H1 (cell line): ENCODE data around the gene SRRM4. TPM values are rescaled to one million over a fixed set of nuclear protein-coding genes. Genes with fewer than 3 reads are reported as not detected.
A peak's percentile ranks its signal among the peaks of the same experiment; 100 is the strongest.

Experiments used
- ASH2L ChIP-seq: fragments of 200-600, 300-600 bp; sonication (generic); IDR thresholded peaks from one replicate; pipeline ENCODE4 v1.7.1; 2017; ENCODE audit warnings: low read length
- BCL11A ChIP-seq, 2 experiments: IDR thresholded peaks; one replicate each; pipeline ENCODE4 v1.6.1; 2011; ENCODE audit warnings: low read depth in 2 of 2, low read length in 2 of 2, mild to moderate bottlenecking in 2 of 2
- BRCA1 ChIP-seq: IDR thresholded peaks from 2 replicates; pipeline ENCODE4 v1.6.1; 2012; ENCODE audit warnings: low read depth, low read length, improper control_type of control experiment
- CBX5 ChIP-seq: fragments of 300-800, 300-1000 bp; sonication (generic); IDR thresholded peaks from 2 replicates; pipeline ENCODE4 v1.7.1; 2016; ENCODE audit warnings: antibody characterized with exemption, low read length, low read depth
- CBX8 ChIP-seq: fragments of 300-800, 300-1000 bp; sonication (generic); IDR thresholded peaks from 2 replicates; pipeline ENCODE4 v1.7.1; 2016; ENCODE audit warnings: low read depth, low read length, borderline replicate concordance
- CEBPB ChIP-seq: IDR thresholded peaks from 2 replicates; pipeline ENCODE4 v1.6.1; 2012; ENCODE audit warnings: low read depth, low read length
- CREB1 ChIP-seq: IDR thresholded peaks from 2 replicates; pipeline ENCODE4 v1.6.1; 2012; ENCODE audit warnings: inconsistent platforms
- EZH2 ChIP-seq: fragments of 200-600 bp; sonication (generic); IDR thresholded peaks from 2 replicates; pipeline ENCODE4 v1.7.1; 2012; ENCODE audit warnings: low read depth, mild to moderate bottlenecking, moderate library complexity, low read length, inconsistent platforms; ENCODE audit not compliant: severe bottlenecking
- GABPA ChIP-seq: IDR thresholded peaks from 2 replicates; pipeline ENCODE4 v1.6.1; 2011; ENCODE audit warnings: mild to moderate bottlenecking, low read length, moderate library complexity, borderline replicate concordance; ENCODE audit not compliant: insufficient read depth
- GTF2F1 ChIP-seq: IDR thresholded peaks from 2 replicates; pipeline ENCODE4 v1.6.1; 2012; ENCODE audit warnings: low read depth, low read length, improper control_type of control experiment, borderline replicate concordance
- KDM1A ChIP-seq: fragments of 200-600, 300-600 bp; sonication (generic); IDR thresholded peaks from 2 replicates; pipeline ENCODE4 v1.7.1; 2016; ENCODE audit warnings: mild to moderate bottlenecking, low read length, borderline replicate concordance
- NANOG ChIP-seq: IDR thresholded peaks from 2 replicates; pipeline ENCODE4 v1.6.1; 2011; ENCODE audit warnings: low read length, low read depth, mild to moderate bottlenecking, inconsistent platforms; ENCODE audit not compliant: insufficient read depth, poor library complexity, severe bottlenecking
- NRF1 ChIP-seq: IDR thresholded peaks from 2 replicates; pipeline ENCODE4 v1.6.1; 2011; ENCODE audit warnings: mild to moderate bottlenecking, low read depth, low read length, improper control_type of control experiment
- RAD21 ChIP-seq, 2 experiments: IDR thresholded peaks in 1 of 2; conservative IDR thresholded peaks in 1 of 2; 2 replicates each; pipeline ENCODE4 v1.6.1; 2011; ENCODE audit warnings: low read depth in 2 of 2, low read length in 2 of 2, improper control_type of control experiment in 1 of 2, inconsistent platforms in 1 of 2, mild to moderate bottlenecking in 1 of 2, moderate library complexity in 1 of 2
- RBBP5 ChIP-seq: IDR thresholded peaks from 2 replicates; pipeline ENCODE4 v1.7.1; 2012; ENCODE audit warnings: low read depth, mild to moderate bottlenecking, inconsistent platforms, low read length, moderate library complexity, borderline replicate concordance
- RNF2 ChIP-seq: fragments of 200-900, 300-1000 bp; sonication (generic); IDR thresholded peaks from 2 replicates; pipeline ENCODE4 v1.7.1; 2016; ENCODE audit warnings: borderline replicate concordance, low read depth, mild to moderate bottlenecking, antibody characterized with exemption, low read length; ENCODE audit not compliant: poor library complexity, severe bottlenecking; ENCODE audit errors: missing control alignments
- SP2 ChIP-seq: IDR thresholded peaks from 2 replicates; pipeline ENCODE4 v1.6.1; 2012; ENCODE audit warnings: mild to moderate bottlenecking, low read length, inconsistent platforms
- SP4 ChIP-seq: IDR thresholded peaks from 2 replicates; pipeline ENCODE4 v1.6.1; 2012; ENCODE audit warnings: low read length, inconsistent platforms
- TBP ChIP-seq: IDR thresholded peaks from 2 replicates; pipeline ENCODE4 v1.6.1; 2011; ENCODE audit warnings: low read depth, low read length, improper control_type of control experiment
- TCF12 ChIP-seq: IDR thresholded peaks from 2 replicates; pipeline ENCODE4 v1.6.1; 2011; ENCODE audit warnings: low read depth, mild to moderate bottlenecking, low read length
- TEAD4 ChIP-seq: IDR thresholded peaks from 2 replicates; pipeline ENCODE4 v1.6.1; 2012; ENCODE audit warnings: low read depth, low read length, inconsistent platforms, mixed read lengths
- USF2 ChIP-seq: IDR thresholded peaks from 2 replicates; pipeline ENCODE4 v1.6.1; 2011; ENCODE audit warnings: low read length, improper control_type of control experiment
- YY1 ChIP-seq: IDR thresholded peaks from 2 replicates; pipeline ENCODE4 v1.6.1; 2011; ENCODE audit warnings: low read depth, mild to moderate bottlenecking, low read length
- polyA plus RNA-seq, 7 experiments: library from polyadenylated mRNA; depleted of rRNA in 3 of 7; stranded (reverse) in 5 of 7; unstranded in 2 of 7; fragments of >200 nt in 5 of 7; fragments of 200-250 nt in 2 of 7; gene quantifications; 1 replicate in 5 of 7; 2 replicates in 1 of 7; 4 replicates in 1 of 7; pipeline versions ENCODE4 v1.2.1 to v1.2.3, GENCODE V29; 2011 to 2013; ENCODE audit warnings: missing spikeins in 2 of 7, mixed read lengths in 2 of 7
- total RNA-seq: library from RNA; stranded (reverse); fragmentation: NEBNext Ultra II Directional; extraction: Animal tissue kit (Norgen Biotek cat#: 25700); gene quantifications from 2 replicates; pipeline ENCODE4 v1.2.1, GENCODE V29; 2021

SRRM4 gene
- total and polyA plus RNA-seq, 2 of the 8 experiments (the other 6 are each of a cell fraction or from before 2014, with no cell fraction given): 0.53 to 1.1 TPM

- no peak for TF ChIP-seq NANOG
- peak in 1 of 2 experiments; percentile 8; a peak in 1 of 4 replicates for TF ChIP-seq RAD21 (IDR thresholded peaks at IDR 0.05 in 1 of 2, conservative IDR thresholded peaks at IDR 0.05 in 1 of 2; ENCODE audit: low read depth in 2 of 2, low read length in 2 of 2)
- TF ChIP-seq ASH2L: peak; percentile 69
- TF ChIP-seq CREB1: peak; percentile 54
- TF ChIP-seq USF2: no peak
- TF ChIP-seq YY1: 0 out of 2 replicates have a peak, but pooled peaks have one; percentile 41
- 0 out of 2 replicates have a peak, but pooled peaks have one; percentile 3 for TF ChIP-seq TCF12
- TF ChIP-seq TBP: no peak
- no peak for TF ChIP-seq SP4
- no peak for TF ChIP-seq GTF2F1
- TF ChIP-seq NRF1: no peak
- no peak for TF ChIP-seq CBX8
- no peak for TF ChIP-seq GABPA
- peak; percentile 61; the same call in 1 of the 2 replicates for TF ChIP-seq TEAD4
- TF ChIP-seq SP2: no peak
- TF ChIP-seq EZH2: no peak
- no peak for TF ChIP-seq KDM1A
- TF ChIP-seq RNF2: no peak
- TF ChIP-seq BCL11A (IDR thresholded peaks at IDR 0.05; ENCODE audit: low read depth in 2 of 2, low read length in 2 of 2): no peak
- no peak for TF ChIP-seq RBBP5
- TF ChIP-seq CBX5: no peak
- no peak for TF ChIP-seq CEBPB
- TF ChIP-seq BRCA1: no peak
Measured at GRCh38 chr12:118981285-118982211, at the start of gene SRRM4 (continued).
